ENCODE data around the gene SLC45A1.
"Not testable (repeated sequence)": the region's sequence is repeated elsewhere in the genome, so short reads cannot be mapped to it uniquely, and the experiment has no call there.

Gene SLC45A1

GRCh38 chr1:8317647-8318381 lies at the start of gene SLC45A1:
Gene SLC45A1 (plus strand): TSS chr1:8318114. CDS start chr1:8324330, 6,216 bp downstream.
- DNase-seq (ENCODE audit: low spot score): peak; percentile 86

GRCh38 chr1:8273036-8273435 lies 44.9 kb upstream of the SLC45A1 start:
- no peak for DNase-seq (ENCODE audit: low spot score)

GRCh38 chr1:8274352-8274751 lies 43.6 kb upstream of the SLC45A1 start:
- no peak for DNase-seq (ENCODE audit: low spot score)

- DNase-seq (ENCODE audit: low spot score): no peak
Observed at GRCh38 chr1:8276173-8276914, 41.6 kb upstream of the SLC45A1 start.

GRCh38 chr1:8276932-8277331 lies 41.0 kb upstream of the SLC45A1 start:
- no peak for DNase-seq (ENCODE audit: low spot score)

- not testable (repeated sequence) for DNase-seq (ENCODE audit: low spot score)
Observed at GRCh38 chr1:8278677-8279076, 39.2 kb upstream of the SLC45A1 start.

- no peak for DNase-seq (ENCODE audit: low spot score)
Observed at GRCh38 chr1:8281843-8282509, 35.9 kb upstream of the SLC45A1 start.

GRCh38 chr1:8283058-8283884 lies 34.6 kb upstream of the SLC45A1 start:
- DNase-seq (ENCODE audit: low spot score): no peak

GRCh38 chr1:8284127-8284526 lies 33.8 kb upstream of the SLC45A1 start:
- DNase-seq (ENCODE audit: low spot score): peak; percentile 49

GRCh38 chr1:8285103-8285502 lies 32.8 kb upstream of the SLC45A1 start:
- DNase-seq (ENCODE audit: low spot score): no peak

GRCh38 chr1:8285965-8286364 lies 31.9 kb upstream of the SLC45A1 start:
- no peak for DNase-seq (ENCODE audit: low spot score)

GRCh38 chr1:8293118-8293517 lies 24.8 kb upstream of the SLC45A1 start:
- no peak for DNase-seq (ENCODE audit: low spot score)

- no peak for DNase-seq (ENCODE audit: low spot score)
Observed at GRCh38 chr1:8293641-8294169, 24.2 kb upstream of the SLC45A1 start.

- no peak for DNase-seq (ENCODE audit: low spot score)
Observed at GRCh38 chr1:8294170-8294697, 23.7 kb upstream of the SLC45A1 start.

- DNase-seq (ENCODE audit: low spot score): no peak
Observed at GRCh38 chr1:8297245-8297644, 20.7 kb upstream of the SLC45A1 start.

- DNase-seq (ENCODE audit: low spot score): no peak
Observed at GRCh38 chr1:8299963-8300362, 18.0 kb upstream of the SLC45A1 start.

GRCh38 chr1:8302081-8302956 lies 15.6 kb upstream of the SLC45A1 start:
- no peak for DNase-seq (ENCODE audit: low spot score)

GRCh38 chr1:8303141-8303540 lies 14.8 kb upstream of the SLC45A1 start:
- DNase-seq (ENCODE audit: low spot score): peak; percentile 21

- no peak for DNase-seq (ENCODE audit: low spot score)
Observed at GRCh38 chr1:8303876-8304275, 14.0 kb upstream of the SLC45A1 start.

GRCh38 chr1:8307628-8308027 lies 10.3 kb upstream of the SLC45A1 start:
- DNase-seq (ENCODE audit: low spot score): no peak
